SK-N-SH (cell line): Measurements from ENCODE around the gene CRB1. TPM values are rescaled to one million over a fixed set of nuclear protein-coding genes. Genes with fewer than 3 reads are reported as not detected.

Experiments used
- CTCF ChIA-PET: fragments of 300-600, 350-600 bp; formaldehyde crosslinking; extraction: SDS; loops from one replicate; lab custom pipeline; 2021; lab: Yijun Ruan, JAX
- POLR2A ChIA-PET: fragments of 350-600 bp; sonication (Branson Sonifier 250); formaldehyde crosslinking; extraction: SDS; loops from one replicate; lab custom pipeline; 2020; ENCODE audit warnings: antibody characterized with exemption, inconsistent platforms; lab: Yijun Ruan, JAX
- DNase-seq: peaks from one replicate; pipeline ENCODE4 v3.0.0; 2012
- H2AFZ ChIP-seq: fragments of 200-600 bp; sonication (generic); 2 replicates; pipeline ENCODE4 v1.8.1; 2016; ENCODE audit warnings: antibody characterized with exemption, mild to moderate bottlenecking, low read depth
- H3F3A ChIP-seq: fragments of 200-600 bp; sonication (generic); replicated peaks from 2 replicates; pipeline ENCODE3; 2016; ENCODE audit warnings: antibody characterized with exemption, mild to moderate bottlenecking; ENCODE audit not compliant: insufficient read depth
- H3K27ac ChIP-seq, 2 experiments: fragments of 200-500 bp in 1 of 2; fragments of 200-600 bp in 1 of 2; sonication (Bioruptor generic) in 1 of 2; sonication (generic), shearing (Covaris generic) in 1 of 2; 2 replicates each; pipeline versions ENCODE4 v1.5.1 to v1.6.1; 2014 to 2016; ENCODE audit warnings: low read depth in 2 of 2, inconsistent platforms in 1 of 2, low read length in 1 of 2, mild to moderate bottlenecking in 1 of 2, mixed read lengths in 1 of 2
- H3K27me3 ChIP-seq: fragments of 200-600 bp; sonication (generic), shearing (Covaris generic); 2 replicates; pipeline ENCODE4 v1.6.1; 2016; ENCODE audit warnings: mixed run types; ENCODE audit not compliant: insufficient read depth
- H3K36me3 ChIP-seq, 2 experiments: fragments of 200-500 bp in 1 of 2; fragments of 200-600 bp in 1 of 2; sonication (Bioruptor generic) in 1 of 2; sonication (generic) in 1 of 2; replicated peaks in 1 of 2; 2 replicates each; pipeline versions ENCODE3 to v1.5.1; 2014 to 2016; ENCODE audit warnings: low read length in 1 of 2, mild to moderate bottlenecking in 1 of 2; ENCODE audit not compliant: insufficient read depth in 2 of 2, control insufficient read depth in 1 of 2
- H3K4me1 ChIP-seq, 2 experiments: fragments of 200-500 bp in 1 of 2; fragments of 200-600 bp in 1 of 2; sonication (Bioruptor generic) in 1 of 2; sonication (generic), shearing (Covaris generic) in 1 of 2; 2 replicates each; pipeline versions ENCODE4 v1.5.1 to v1.6.1; 2014 to 2016; ENCODE audit warnings: low read depth in 1 of 2, low read length in 1 of 2, mixed run types in 1 of 2; ENCODE audit not compliant: insufficient read depth in 2 of 2, control insufficient read depth in 1 of 2
- H3K4me2 ChIP-seq: fragments of 200-600 bp; sonication (generic), shearing (Covaris generic); 2 replicates; pipeline ENCODE4 v1.6.1; 2017; ENCODE audit warnings: mixed run types
- H3K4me3 ChIP-seq, 2 experiments: fragments of 200-500 bp in 1 of 2; fragments of 200-600 bp in 1 of 2; sonication (Bioruptor generic) in 1 of 2; sonication (generic), shearing (Covaris generic) in 1 of 2; 2 replicates each; pipeline versions ENCODE4 v1.5.1 to v1.8.1; 2014 to 2016; ENCODE audit warnings: low read depth in 2 of 2, inconsistent platforms in 1 of 2, low read length in 1 of 2, mild to moderate bottlenecking in 1 of 2, mixed read lengths in 1 of 2, moderate library complexity in 1 of 2
- H3K79me2 ChIP-seq: fragments of 200-600 bp; sonication (generic); 2 replicates; pipeline ENCODE4 v1.8.1; 2017; ENCODE audit warnings: mild to moderate bottlenecking; ENCODE audit not compliant: insufficient read depth
- H3K9ac ChIP-seq: fragments of 200-600 bp; sonication (generic); 2 replicates; pipeline ENCODE4 v1.6.1; 2017; ENCODE audit warnings: mixed run types
- H3K9me2 ChIP-seq: fragments of 200-600 bp; sonication (generic); 2 replicates; pipeline ENCODE4 v1.6.1; 2017; ENCODE audit warnings: mixed run types
- H3K9me3 ChIP-seq: fragments of 200-600 bp; sonication (generic); 2 replicates; pipeline ENCODE4 v1.6.1; 2017; ENCODE audit warnings: mixed run types, mild to moderate bottlenecking, moderate library complexity
- H4K20me1 ChIP-seq: fragments of 200-600 bp; sonication (generic); 2 replicates; pipeline ENCODE4 v1.6.1; 2017; ENCODE audit warnings: mild to moderate bottlenecking, mixed run types; ENCODE audit not compliant: insufficient read depth
- CHD2 ChIP-seq: fragments of 150-350 bp; IDR thresholded peaks from 2 replicates; pipeline ENCODE4 v1.6.1; 2018; ENCODE audit warnings: low read length; ENCODE audit not compliant: partially characterized antibody
- ELF1 ChIP-seq: IDR thresholded peaks from 2 replicates; pipeline ENCODE4 v1.4.0; 2012
- EZH2phosphoT487 ChIP-seq: fragments of 200-600 bp; sonication (generic); IDR thresholded peaks from 2 replicates; pipeline ENCODE4 v1.6.1; 2017; ENCODE audit warnings: low read depth, mixed run types, mild to moderate bottlenecking, antibody characterized with exemption, moderate library complexity, borderline replicate concordance
- FOXJ3 ChIP-seq: sonication (generic); formaldehyde crosslinking; IDR thresholded peaks from 2 replicates; pipeline ENCODE4 v1.5.1; 2020; ENCODE audit warnings: mild to moderate bottlenecking, missing genetic modification reagents
- FOXM1 ChIP-seq: IDR thresholded peaks from 2 replicates; pipeline ENCODE4 v1.4.0; 2012; ENCODE audit warnings: low read depth, mild to moderate bottlenecking
- GATA2 ChIP-seq: sonication (generic); formaldehyde crosslinking; IDR thresholded peaks from 2 replicates; pipeline ENCODE4 v1.5.0; 2020; ENCODE audit warnings: mild to moderate bottlenecking, missing genetic modification reagents
- JUND ChIP-seq: IDR thresholded peaks from 2 replicates; pipeline ENCODE4 v1.4.0; 2012
- MAX ChIP-seq: IDR thresholded peaks from 2 replicates; pipeline ENCODE4 v1.4.0; 2012; ENCODE audit warnings: low read depth
- MXI1 ChIP-seq: IDR thresholded peaks from 2 replicates; pipeline ENCODE4 v1.6.1; 2012; ENCODE audit warnings: mild to moderate bottlenecking, low read depth, low read length, improper control_type of control experiment
- NFIC ChIP-seq: IDR thresholded peaks from 2 replicates; pipeline ENCODE4 v1.4.0; 2012; ENCODE audit warnings: borderline replicate concordance
- NRF1 ChIP-seq: IDR thresholded peaks from 2 replicates; pipeline ENCODE4 v1.6.1; 2012; ENCODE audit warnings: low read depth, mild to moderate bottlenecking, low read length
- RAD21 ChIP-seq: IDR thresholded peaks from 2 replicates; pipeline ENCODE4 v1.6.1; 2012; ENCODE audit warnings: mild to moderate bottlenecking, low read length
- RFX5 ChIP-seq: IDR thresholded peaks from 2 replicates; pipeline ENCODE4 v1.6.1; 2012; ENCODE audit warnings: mild to moderate bottlenecking, improper control_type of control experiment, low read length
- RXRA ChIP-seq: IDR thresholded peaks from 2 replicates; pipeline ENCODE4 v1.4.0; 2012; ENCODE audit warnings: low read depth, mild to moderate bottlenecking, borderline replicate concordance
- SIN3A ChIP-seq: IDR thresholded peaks from 2 replicates; pipeline ENCODE4 v1.6.1; 2012; ENCODE audit warnings: low read depth, mild to moderate bottlenecking, low read length, moderate library complexity, borderline replicate concordance
- TAF1 ChIP-seq: IDR thresholded peaks from 2 replicates; pipeline ENCODE4 v1.6.1; 2012; ENCODE audit warnings: low read depth, mild to moderate bottlenecking, low read length, moderate library complexity, borderline replicate concordance
- TCF12 ChIP-seq: IDR thresholded peaks from 2 replicates; pipeline ENCODE4 v1.4.0; 2012
- TEAD4 ChIP-seq: IDR thresholded peaks from 2 replicates; pipeline ENCODE4 v1.4.0; 2012; ENCODE audit warnings: mild to moderate bottlenecking, borderline replicate concordance; ENCODE audit not compliant: insufficient read depth
- USF1 ChIP-seq: IDR thresholded peaks from 2 replicates; pipeline ENCODE4 v1.4.0; 2012; ENCODE audit warnings: low read depth, borderline replicate concordance
- USF2 ChIP-seq: fragments of 150-350 bp; IDR thresholded peaks from 2 replicates; pipeline ENCODE4 v1.6.1; 2017; ENCODE audit warnings: antibody characterized with exemption, low read length, low read depth, borderline replicate concordance
- YY1 ChIP-seq: IDR thresholded peaks from 2 replicates; pipeline ENCODE4 v1.4.0; 2012; ENCODE audit warnings: low read depth, mild to moderate bottlenecking
- WGBS: methylation state at CpG from one replicate; pipeline ENCODE4 v1.1.6; 2017; ENCODE audit warnings: low lambda C conversion rate; 5-methylcytosine and 5-hydroxymethylcytosine counted together
- polyA plus RNA-seq, 3 experiments: library from polyadenylated mRNA; depleted of rRNA; stranded (reverse); fragments of >200 nt; gene quantifications; 2 replicates each; pipeline ENCODE4 v1.2.3, GENCODE V29; 2012

Gene CRB1
- polyA plus RNA-seq, 1 of the 3 experiments (the other 2 are of a cell fraction), result 0.13 TPM

GRCh38 chr1:197390856-197391255 is 122.8 kb downstream of the CRB1 start:
- Histone ChIP-seq H3K9ac (no peak overlapping the region), H2AFZ (no peak overlapping the region)
- no peak for DNase-seq
- TF ChIP-seq RAD21 (no peak), ELF1 (no peak), TAF1 (no peak), TCF12 (no peak), EZH2phosphoT487 (no peak), USF2 (no peak), RXRA (no peak), GATA2 (CRISPR knock-in tag) (no peak), CHD2 (no peak), SIN3A (no peak), USF1 (no peak), FOXM1 (no peak), TEAD4 (no peak), MAX (no peak)
- TF ChIP-seq, all 33 proteins: peak for 0
- ChIA-PET POLR2A (no interaction called here), CTCF (interaction anchor here (1.1 to 1.6 kb wide), 3 partner anchors 9 to 47 kb away, joined by 3 to 13 read pairs (median 5); no protein-coding TSS in a partner anchor)
- Histone ChIP-seq H3F3A (peaks cover 4% of the 10 kb centered on the region), H3K79me2 (no peaks in the 10 kb centered on the region), H3K27me3 (no peaks in the 10 kb centered on the region), H3K9me2 (no peaks in the 10 kb centered on the region), H3K4me1 (no peaks in the 10 kb centered on the region; a peak in 1 of 4 replicates), H3K4me3 (no peak overlapping the region), H3K9me3 (no peaks in the 10 kb centered on the region), H3K4me2 (no peak overlapping the region), H3K27ac (peak overlapping the region in 1 of 2 experiments; percentile 34; a peak in 1 of 4 replicates), H4K20me1 (no peaks in the 10 kb centered on the region), H3K36me3 (no peaks in the 10 kb centered on the region)
- 42% methylated on average over 2 of the region's 2 CpGs for WGBS

- Histone ChIP-seq H2AFZ (no peak overlapping the region), H3K4me1 (no peaks in the 10 kb centered on the region; a peak in 1 of 4 replicates), H3K9me2 (no peaks in the 10 kb centered on the region), H3K27ac (peak overlapping the region in 1 of 2 experiments; percentile 34; a peak in 1 of 4 replicates), H3F3A (peaks cover 4% of the 10 kb centered on the region), H3K9me3 (no peaks in the 10 kb centered on the region), H3K4me2 (no peak overlapping the region), H4K20me1 (no peaks in the 10 kb centered on the region), H3K36me3 (no peaks in the 10 kb centered on the region), H3K9ac (no peak overlapping the region), H3K79me2 (no peaks in the 10 kb centered on the region), H3K4me3 (no peak overlapping the region), H3K27me3 (no peaks in the 10 kb centered on the region)
- DNase-seq, result no peak
- WGBS, result 44% methylated on average over 3 of the region's 3 CpGs
- ChIA-PET POLR2A (no interaction called here), CTCF (interaction anchor here (1.0 to 1.8 kb wide), 5 partner anchors 8 to 212 kb away, joined by 3 to 5 read pairs (median 3); no protein-coding TSS in a partner anchor)
- TF ChIP-seq USF1 (no peak), NFIC (no peak), GATA2 (CRISPR knock-in tag) (no peak), TEAD4 (no peak), FOXJ3 (no peak), USF2 (no peak), EZH2phosphoT487 (no peak), RFX5 (no peak), TCF12 (no peak), JUND (no peak), YY1 (no peak), MAX (no peak), MXI1 (no peak), NRF1 (no peak), TAF1 (no peak)
Observed at GRCh38 chr1:197391303-197392226, 123.5 kb downstream of the CRB1 start.
